ENCODE results near the gene TTLL10. TPM values are rescaled to one million over a fixed set of nuclear protein-coding genes. Genes with fewer than 3 reads are reported as not detected.

The TTLL10 gene
- total and polyA plus RNA-seq, 2 of the 8 experiments (the other 6 are each of a cell fraction or from before 2014, with no cell fraction given): 1.1 to 1.7 TPM

GRCh38 chr1:1156140-1157032 lies 17.3 kb upstream of the TTLL10 start:
- Histone ChIP-seq H3K36me3 (ENCODE audit: control insufficient read depth in 2 of 4, insufficient read depth in 4 of 4, low read length in 3 of 4) (no peaks in the 10 kb centered on the region), H3K14ac (ENCODE audit: insufficient read length) (no peak overlapping the region), H3K27ac (ENCODE audit: low read depth, low read length) (no peak overlapping the region), H2BK15ac (ENCODE audit: low read length) (0 out of 2 replicates have a peak overlapping the region, but pooled peaks have one; percentile 72), H4K91ac (replicated peaks; ENCODE audit: insufficient read length, low read length) (peak overlapping the region; percentile 17), H2BK20ac (ENCODE audit: low read length) (no peak overlapping the region), H2BK12ac (ENCODE audit: low read depth, low read length) (peak overlapping the region; percentile 70; the same call in 1 of the 2 replicates), H3K4ac (replicated peaks; ENCODE audit: insufficient read length, low read depth, low read length) (no peak overlapping the region), H4K20me1 (replicated peaks in 1 of 2; ENCODE audit: control insufficient read depth in 1 of 2, insufficient read depth in 2 of 2, low read length in 2 of 2) (no peaks in the 10 kb centered on the region), H3K23ac (ENCODE audit: insufficient read length) (no peak overlapping the region), H2AFZ (ENCODE audit: low read length) (no peak overlapping the region), H3K9ac (replicated peaks in 1 of 4; ENCODE audit: extremely low read depth in 1 of 4, low read depth in 3 of 4, low read length in 3 of 4) (no peak overlapping the region), H3K4me2 (ENCODE audit: insufficient read depth in 1 of 2, low read depth in 2 of 2, low read length in 2 of 2) (peak overlapping the region in 1 of 2 experiments; percentile 72; a peak in 2 of 4 replicates), H3K56ac (replicated peaks; ENCODE audit: insufficient read length, low read depth, low read length) (no peak overlapping the region), H3K23me2 (ENCODE audit: low read depth, low read length) (peaks cover 5% of the 10 kb centered on the region; the same call in 1 of the 2 replicates), H2BK120ac (replicated peaks; ENCODE audit: low read depth, low read length) (no peak overlapping the region), H3K27me3 (replicated peaks in 1 of 4; ENCODE audit: control insufficient read depth in 3 of 4, extremely low read depth in 1 of 4, insufficient read depth in 3 of 4, low read length in 3 of 4) (no peaks in the 10 kb centered on the region; a peak in 1 of 7 replicates), H2BK5ac (ENCODE audit: low read depth, low read length) (peak overlapping the region; percentile 49; the same call in 1 of the 2 replicates), H3K79me1 (ENCODE audit: low read depth, low read length) (no peaks in the 10 kb centered on the region), H3K9me3 (ENCODE audit: insufficient read depth in 2 of 2, low read depth in 1 of 2, low read length in 1 of 2) (peaks cover 10% of the 10 kb centered on the region in 2 experiments; a peak in 3 of 4 replicates), H4K5ac (ENCODE audit: insufficient read length, low read depth, low read length) (peak overlapping the region; percentile 60), H3K18ac (ENCODE audit: extremely low read depth, low read length) (peak overlapping the region; percentile 48; the same call in 1 of the 2 replicates), H4K8ac (ENCODE audit: extremely low read depth, insufficient read depth, low read length) (peak overlapping the region; percentile 57), H3K4me3 (ENCODE audit: extremely low read depth in 1 of 4, insufficient read depth in 2 of 4, low read depth in 3 of 4, low read length in 4 of 4) (no peak overlapping the region), H2AK5ac (ENCODE audit: low read depth, low read length) (no peak overlapping the region), H3K4me1 (replicated peaks in 1 of 4; ENCODE audit: control insufficient read depth in 3 of 4, insufficient read depth in 4 of 4, low read length in 3 of 4) (peaks cover 0 to 15% (median 11%) of the 10 kb centered on the region in 4 experiments; a peak in 6 of 7 replicates), H3K79me2 (ENCODE audit: control insufficient read depth in 1 of 2, insufficient read depth in 2 of 2, low read length in 2 of 2) (no peaks in the 10 kb centered on the region)
- ChIA-PET CTCF (ENCODE audit: partially characterized antibody) (interaction anchor here (1.4 to 1.6 kb wide), 3 partner anchors 19 to 35 kb away, joined by 3 to 5 read pairs (median 4); no protein-coding TSS in a partner anchor), POLR2A (ENCODE audit: partially characterized antibody) (interaction anchor here (1.2 kb wide), 1 partner anchor 20 kb away, joined by 3 read pairs; no protein-coding TSS in a partner anchor)
- FAIRE-seq (no peak), DNase-seq (ENCODE audit: low read depth in 1 of 2, low spot score in 2 of 2) (no peak)
- WGBS, 2 experiments (ENCODE audit: extremely low coverage in 1 of 2, insufficient coverage in 1 of 2, insufficient read length in 1 of 2, insufficient replicate concordance in 2 of 2, low coverage in 1 of 2, low lambda C conversion rate in 2 of 2, missing lambda C conversion rate in 1 of 2): 88% methylated on average over 23 of the region's 26 CpGs; no CpG with 5 or more reads in 1 of the 2 experiments
- TF ChIP-seq JUN (IDR thresholded peaks at IDR 0.05; ENCODE audit: low read depth, low read length): no peak
- no peak for TF ChIP-seq TBP (IDR thresholded peaks at IDR 0.05; ENCODE audit: low read depth, low read length)
- TF ChIP-seq BCL11A (IDR thresholded peaks at IDR 0.05; ENCODE audit: low read depth in 2 of 2, low read length in 2 of 2): no peak
- TF ChIP-seq NRF1 (IDR thresholded peaks at IDR 0.05; ENCODE audit: low read depth, low read length): no peak
- no peak for TF ChIP-seq SIRT6 (IDR thresholded peaks at IDR 0.05; ENCODE audit: low read length)
- no peak for TF ChIP-seq CBX8 (IDR thresholded peaks at IDR 0.05; ENCODE audit: borderline replicate concordance, low read depth, low read length)
- no peak for TF ChIP-seq POLR2AphosphoS5 (IDR thresholded peaks at IDR 0.05; ENCODE audit: low read depth, low read length)
- no peak for TF ChIP-seq TAF7 (optimal IDR thresholded peaks at IDR 0.05; ENCODE audit: borderline replicate concordance, low read depth, low read length)
- TF ChIP-seq SP2 (IDR thresholded peaks at IDR 0.05; ENCODE audit: low read length): no peak
- no peak for TF ChIP-seq POU5F1 (IDR thresholded peaks at IDR 0.05; ENCODE audit: low read depth, low read length)
- no peak for TF ChIP-seq EZH2 (IDR thresholded peaks at IDR 0.05; ENCODE audit: low read depth, low read length, severe bottlenecking)
- no peak for TF ChIP-seq ASH2L (IDR thresholded peaks at IDR 0.05; ENCODE audit: low read length)

Data from H1 (cell line).